GM18520 (cell line): ENCODE data around the gene OR5H2.
A peak's percentile ranks its signal among the peaks of the same experiment; 100 is the strongest.

ENCODE experiments used
- ATAC-seq: cut with Tn5 transposase; IDR thresholded peaks from one replicate; pipeline ENCODE4 v1.9.1; 2021; ENCODE audit not compliant: unreplicated experiment

OR5H2 gene

GRCh38 chr3:98329392-98330124, 47.3 kb downstream of the OR5H2 start:
- ATAC-seq, result peak; percentile 46

GRCh38 chr3:98331329-98331728, 49.0 kb downstream of the OR5H2 start:
- no peak for ATAC-seq
